ENCODE data around the gene WSB1.
"Not testable (repeated sequence)": the region's sequence is repeated elsewhere in the genome, so short reads cannot be mapped to it uniquely, and the experiment has no call there.

The WSB1 gene

GRCh38 chr17:27327397-27327796 lies 33.5 kb downstream of the WSB1 start:
- Histone ChIP-seq H3K4me3 (ENCODE audit: low read depth in 1 of 2, low read length in 2 of 2) (no peak overlapping the region), H3K9me3 (ENCODE audit: control insufficient read depth in 1 of 2, low read length in 2 of 2) (no peaks in the 10 kb centered on the region), H3K4me1 (ENCODE audit: control insufficient read depth in 1 of 2, insufficient read depth in 2 of 2, low read length in 2 of 2) (peaks cover 9 to 33% of the 10 kb centered on the region in 2 donors), H3K36me3 (ENCODE audit: control insufficient read depth in 1 of 2, insufficient read depth in 2 of 2, low read length in 2 of 2) (no peaks in the 10 kb centered on the region), H3K27me3 (ENCODE audit: low read depth, low read length) (no peaks in the 10 kb centered on the region), H3K27ac (ENCODE audit: low read length) (no peak overlapping the region)

GRCh38 chr17:27327871-27328270 lies 34.0 kb downstream of the WSB1 start:
- peaks cover 9 to 36% of the 10 kb centered on the region in 2 donors for H3K4me1 ChIP-seq (ENCODE audit: control insufficient read depth in 1 of 2, insufficient read depth in 2 of 2, low read length in 2 of 2)
- H3K27me3 ChIP-seq (ENCODE audit: low read depth, low read length) = no peaks in the 10 kb centered on the region
- no peaks in the 10 kb centered on the region for H3K36me3 ChIP-seq (ENCODE audit: control insufficient read depth in 1 of 2, insufficient read depth in 2 of 2, low read length in 2 of 2)
- H3K9me3 ChIP-seq (ENCODE audit: control insufficient read depth in 1 of 2, low read length in 2 of 2) = no peaks in the 10 kb centered on the region
- H3K4me3 ChIP-seq (ENCODE audit: low read depth in 1 of 2, low read length in 2 of 2) = no peak overlapping the region
- H3K27ac ChIP-seq (ENCODE audit: low read length) = no peak overlapping the region

- not testable (repeated sequence) for H3K27ac ChIP-seq (ENCODE audit: low read length); H3K36me3 ChIP-seq (ENCODE audit: control insufficient read depth in 1 of 2, insufficient read depth in 2 of 2, low read length in 2 of 2); H3K27me3 ChIP-seq (ENCODE audit: low read depth, low read length); H3K9me3 ChIP-seq (ENCODE audit: control insufficient read depth in 1 of 2, low read length in 2 of 2); H3K4me3 ChIP-seq (ENCODE audit: low read depth in 1 of 2, low read length in 2 of 2)
- H3K4me1 ChIP-seq (ENCODE audit: control insufficient read depth in 1 of 2, insufficient read depth in 2 of 2, low read length in 2 of 2) = peaks cover 8 to 33% of the 10 kb centered on the region in 2 donors
These were observed 34.8 kb downstream of the WSB1 start for GRCh38 chr17:27328686-27329085.

- Histone ChIP-seq H3K27ac (ENCODE audit: low read length) (no peak overlapping the region), H3K4me3 (ENCODE audit: low read depth in 1 of 2, low read length in 2 of 2) (no peak overlapping the region), H3K4me1 (ENCODE audit: control insufficient read depth in 1 of 2, insufficient read depth in 2 of 2, low read length in 2 of 2) (peaks cover 2 to 27% of the 10 kb centered on the region in 2 donors), H3K36me3 (ENCODE audit: control insufficient read depth in 1 of 2, insufficient read depth in 2 of 2, low read length in 2 of 2) (no peaks in the 10 kb centered on the region), H3K27me3 (ENCODE audit: low read depth, low read length) (no peaks in the 10 kb centered on the region), H3K9me3 (ENCODE audit: control insufficient read depth in 1 of 2, low read length in 2 of 2) (no peaks in the 10 kb centered on the region)
These were observed 35.4 kb downstream of the WSB1 start for GRCh38 chr17:27329146-27329805.

GRCh38 chr17:27332047-27332393 lies 38.1 kb downstream of the WSB1 start:
- Histone ChIP-seq H3K4me1 (ENCODE audit: control insufficient read depth in 1 of 2, insufficient read depth in 2 of 2, low read length in 2 of 2) (peaks cover 0 to 12% of the 10 kb centered on the region in 2 donors), H3K27me3 (ENCODE audit: low read depth, low read length) (no peaks in the 10 kb centered on the region), H3K27ac (ENCODE audit: low read length) (peak overlapping the region; percentile 88), H3K36me3 (ENCODE audit: control insufficient read depth in 1 of 2, insufficient read depth in 2 of 2, low read length in 2 of 2) (no peaks in the 10 kb centered on the region), H3K9me3 (ENCODE audit: control insufficient read depth in 1 of 2, low read length in 2 of 2) (no peaks in the 10 kb centered on the region), H3K4me3 (ENCODE audit: low read depth in 1 of 2, low read length in 2 of 2) (peak overlapping the region in 1 of 2 donors; percentile 66)

- peak overlapping the region; percentile 66 to 72 for H3K4me3 ChIP-seq (ENCODE audit: low read depth in 1 of 2, low read length in 2 of 2)
- no peaks in the 10 kb centered on the region for H3K27me3 ChIP-seq (ENCODE audit: low read depth, low read length)
- H3K4me1 ChIP-seq (ENCODE audit: control insufficient read depth in 1 of 2, insufficient read depth in 2 of 2, low read length in 2 of 2) = peaks cover 0 to 12% of the 10 kb centered on the region in 2 donors
- peak overlapping the region; percentile 88 for H3K27ac ChIP-seq (ENCODE audit: low read length)
- H3K9me3 ChIP-seq (ENCODE audit: control insufficient read depth in 1 of 2, low read length in 2 of 2) = no peaks in the 10 kb centered on the region
- H3K36me3 ChIP-seq (ENCODE audit: control insufficient read depth in 1 of 2, insufficient read depth in 2 of 2, low read length in 2 of 2) = no peaks in the 10 kb centered on the region
These were observed 38.8 kb downstream of the WSB1 start for GRCh38 chr17:27332485-27333409.

- no peaks in the 10 kb centered on the region for H3K9me3 ChIP-seq (ENCODE audit: control insufficient read depth in 1 of 2, low read length in 2 of 2)
- peak overlapping the region; percentile 66 to 72 for H3K4me3 ChIP-seq (ENCODE audit: low read depth in 1 of 2, low read length in 2 of 2)
- H3K27ac ChIP-seq (ENCODE audit: low read length) = peak overlapping the region; percentile 88
- no peaks in the 10 kb centered on the region for H3K36me3 ChIP-seq (ENCODE audit: control insufficient read depth in 1 of 2, insufficient read depth in 2 of 2, low read length in 2 of 2)
- no peaks in the 10 kb centered on the region for H3K27me3 ChIP-seq (ENCODE audit: low read depth, low read length)
- peaks cover 0 to 9% of the 10 kb centered on the region in 2 donors for H3K4me1 ChIP-seq (ENCODE audit: control insufficient read depth in 1 of 2, insufficient read depth in 2 of 2, low read length in 2 of 2)
These were observed 39.6 kb downstream of the WSB1 start for GRCh38 chr17:27333410-27333980.

GRCh38 chr17:27336184-27336583 lies 42.3 kb downstream of the WSB1 start:
- Histone ChIP-seq H3K4me3 (ENCODE audit: low read depth in 1 of 2, low read length in 2 of 2) (no peak overlapping the region), H3K27ac (ENCODE audit: low read length) (no peak overlapping the region)

GRCh38 chr17:27338536-27338985 lies 44.6 kb downstream of the WSB1 start:
- Histone ChIP-seq H3K27ac (ENCODE audit: low read length) (no peak overlapping the region), H3K36me3 (ENCODE audit: control insufficient read depth in 1 of 2, insufficient read depth in 2 of 2, low read length in 2 of 2) (no peaks in the 10 kb centered on the region), H3K4me3 (ENCODE audit: low read depth in 1 of 2, low read length in 2 of 2) (no peak overlapping the region), H3K27me3 (ENCODE audit: low read depth, low read length) (no peaks in the 10 kb centered on the region), H3K9me3 (ENCODE audit: control insufficient read depth in 1 of 2, low read length in 2 of 2) (no peaks in the 10 kb centered on the region), H3K4me1 (ENCODE audit: control insufficient read depth in 1 of 2, insufficient read depth in 2 of 2, low read length in 2 of 2) (peaks cover 0 to 9% of the 10 kb centered on the region in 2 donors)

More at GRCh38 chr17:27336184-27336583, 42.3 kb downstream of the WSB1 start:
- no peaks in the 10 kb centered on the region for H3K27me3 ChIP-seq (ENCODE audit: low read depth, low read length)
- no peaks in the 10 kb centered on the region for H3K36me3 ChIP-seq (ENCODE audit: control insufficient read depth in 1 of 2, insufficient read depth in 2 of 2, low read length in 2 of 2)
- H3K4me1 ChIP-seq (ENCODE audit: control insufficient read depth in 1 of 2, insufficient read depth in 2 of 2, low read length in 2 of 2) = peaks cover 0 to 14% of the 10 kb centered on the region in 2 donors
- no peaks in the 10 kb centered on the region for H3K9me3 ChIP-seq (ENCODE audit: control insufficient read depth in 1 of 2, low read length in 2 of 2)

- Histone ChIP-seq H3K4me3 (ENCODE audit: low read depth in 1 of 2, low read length in 2 of 2) (no peak overlapping the region), H3K36me3 (ENCODE audit: control insufficient read depth in 1 of 2, insufficient read depth in 2 of 2, low read length in 2 of 2) (no peaks in the 10 kb centered on the region), H3K4me1 (ENCODE audit: control insufficient read depth in 1 of 2, insufficient read depth in 2 of 2, low read length in 2 of 2) (peaks cover 0 to 9% of the 10 kb centered on the region in 2 donors), H3K27ac (ENCODE audit: low read length) (no peak overlapping the region), H3K27me3 (ENCODE audit: low read depth, low read length) (no peaks in the 10 kb centered on the region), H3K9me3 (ENCODE audit: control insufficient read depth in 1 of 2, low read length in 2 of 2) (no peaks in the 10 kb centered on the region)
These were observed 45.4 kb downstream of the WSB1 start for GRCh38 chr17:27339198-27339835.
